HG02852 (cell line): ENCODE data around the gene RNF208.
A peak's percentile ranks its signal among the peaks of the same experiment; 100 is the strongest.
"Not testable (repeated sequence)": the region's sequence is repeated elsewhere in the genome, so short reads cannot be mapped to it uniquely, and the experiment has no call there.

ENCODE experiments used
- ATAC-seq: cut with Tn5 transposase; IDR thresholded peaks from one replicate; pipeline ENCODE4 v1.9.1; 2021; ENCODE audit warnings: mild to moderate bottlenecking, moderate library complexity; ENCODE audit not compliant: unreplicated experiment

RNF208 gene, protein sequence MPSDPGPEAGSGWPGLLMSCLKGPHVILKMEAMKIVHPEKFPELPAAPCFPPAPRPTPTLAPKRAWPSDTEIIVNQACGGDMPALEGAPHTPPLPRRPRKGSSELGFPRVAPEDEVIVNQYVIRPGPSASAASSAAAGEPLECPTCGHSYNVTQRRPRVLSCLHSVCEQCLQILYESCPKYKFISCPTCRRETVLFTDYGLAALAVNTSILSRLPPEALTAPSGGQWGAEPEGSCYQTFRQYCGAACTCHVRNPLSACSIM

DNA sequence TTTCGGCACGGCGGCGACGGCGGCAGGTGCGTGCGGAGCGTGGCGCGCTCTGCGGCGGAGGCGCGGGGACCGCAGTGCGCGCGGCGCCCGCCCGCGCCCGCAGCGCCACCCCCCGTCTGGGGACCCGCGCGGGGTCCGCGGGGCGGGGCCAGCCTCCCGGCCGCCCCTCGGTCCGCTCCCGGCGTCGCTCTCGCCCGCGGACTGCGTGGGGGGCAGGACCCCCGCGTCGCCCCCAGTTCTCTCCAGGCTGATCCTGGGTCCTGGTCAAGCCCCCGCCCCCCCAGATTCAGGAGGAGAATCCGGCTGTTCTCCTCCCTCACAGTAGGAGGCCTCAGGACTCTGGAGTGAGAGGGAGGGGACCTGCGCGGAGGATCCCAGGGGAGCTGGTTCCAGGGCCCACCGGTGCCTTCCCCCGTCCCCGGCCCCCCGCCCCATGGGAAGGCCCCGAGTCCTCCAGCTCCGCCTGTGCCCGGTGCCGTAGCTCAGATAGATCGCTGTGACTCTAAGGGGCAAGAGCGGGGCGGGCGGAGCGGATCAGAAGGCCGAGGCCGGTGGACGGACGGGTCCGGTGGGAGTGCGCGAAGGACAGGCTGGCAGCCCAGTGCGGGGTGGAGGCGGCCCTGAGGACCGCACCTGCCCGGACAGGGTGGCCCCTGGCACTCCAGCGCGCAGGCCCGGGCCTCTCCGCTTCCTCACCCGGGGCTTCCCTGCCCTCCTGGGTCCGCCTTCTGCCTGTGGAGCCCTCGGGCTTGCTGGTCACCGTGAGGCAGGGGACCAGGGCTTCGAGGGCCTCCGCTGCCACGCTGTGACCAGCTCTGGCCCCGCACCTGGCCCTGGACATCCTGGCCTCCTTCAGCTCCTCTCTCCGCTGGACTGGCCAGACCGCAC is at the start of gene RNF208:
RNF208 (minus strand) TSS at position 51 of the 888 bp plus-strand sequence. CDS start 1,028 bp downstream, outside the sequence.
- peak; percentile 2 for ATAC-seq

DNA sequence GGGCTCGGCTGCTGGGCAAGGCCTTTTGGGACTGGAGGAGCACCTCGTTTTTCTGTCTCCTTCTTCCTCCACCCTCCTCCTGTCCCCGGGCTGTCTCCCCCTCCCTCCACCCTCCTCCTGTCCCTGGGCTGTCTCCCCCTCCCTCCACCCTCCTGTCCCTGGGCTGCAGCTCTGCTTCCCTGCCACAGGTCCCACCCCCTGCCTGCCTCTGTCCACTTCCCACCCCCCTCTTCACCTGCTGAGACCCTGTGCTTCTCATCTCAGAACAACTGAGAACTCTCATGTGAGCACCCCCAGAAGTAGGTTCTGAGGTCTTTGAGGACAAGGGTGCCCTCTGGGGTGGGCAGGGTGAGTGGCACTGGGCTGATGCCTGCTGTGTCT is 49.6 kb upstream of the RNF208 start:
- ATAC-seq: no peak

DNA sequence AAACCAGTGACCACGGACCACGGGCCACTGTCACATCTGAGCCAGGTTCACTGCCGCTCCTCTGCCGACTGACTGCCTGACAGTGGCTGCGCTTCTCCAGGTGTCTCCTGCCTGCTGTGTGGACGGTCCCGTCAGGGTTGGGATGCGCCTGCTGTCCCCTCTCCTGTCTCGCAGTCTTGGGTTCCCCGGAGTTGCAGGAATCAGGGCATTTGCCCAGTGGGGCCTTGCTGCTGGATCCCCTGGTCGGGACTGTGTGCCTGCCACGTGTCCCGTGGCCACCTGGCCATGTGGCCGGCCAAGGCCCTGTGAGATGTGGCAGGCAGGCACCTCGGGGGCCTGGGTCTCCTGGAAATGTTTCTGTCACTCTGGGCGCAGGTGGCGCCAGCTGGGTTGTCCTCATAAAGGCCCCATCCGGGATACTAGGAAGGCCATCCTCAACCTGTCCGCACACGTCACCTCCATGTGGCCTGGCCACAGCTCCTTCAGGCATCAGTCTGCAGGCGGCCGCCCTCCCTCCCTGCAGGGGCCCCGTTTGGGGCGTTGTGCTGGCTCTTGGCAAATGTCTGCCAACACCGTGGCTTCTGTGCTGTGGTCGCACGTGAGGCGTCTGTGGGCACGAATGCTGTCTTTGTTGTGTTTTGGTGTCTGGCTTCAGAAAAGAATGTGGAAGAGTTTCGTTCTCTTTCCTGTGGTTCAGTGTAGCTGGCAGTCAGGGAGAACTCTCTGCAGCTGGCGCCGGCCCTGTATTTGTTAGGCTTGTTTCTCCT is 49.1 kb upstream of the RNF208 start:
- ATAC-seq: no peak

DNA sequence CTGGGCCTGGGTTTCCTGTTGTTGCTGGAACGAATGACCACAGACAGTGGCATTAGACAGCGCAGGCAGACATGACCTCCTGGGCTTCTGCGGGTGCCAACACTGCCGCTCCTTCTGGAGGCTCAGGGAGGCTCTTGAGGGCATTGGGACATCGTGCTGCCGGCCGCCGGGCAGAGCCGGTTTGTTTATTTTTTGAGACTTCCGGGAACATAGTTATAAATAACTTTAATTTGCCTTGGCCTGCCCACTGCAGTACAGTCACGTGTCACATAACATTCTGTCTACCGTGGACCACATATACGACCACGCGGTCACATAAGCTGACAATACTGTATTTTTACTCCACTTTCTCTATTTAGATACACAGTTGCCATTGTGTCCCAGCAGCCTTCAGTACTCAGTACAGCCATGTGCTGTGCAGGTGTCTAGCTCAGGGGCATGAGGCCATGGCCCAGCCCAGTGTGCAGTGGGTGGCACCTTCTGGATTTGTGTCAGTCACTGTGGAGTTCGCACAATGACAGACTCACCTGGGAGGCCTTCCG is 47.3 kb upstream of the RNF208 start:
- no peak for ATAC-seq

DNA sequence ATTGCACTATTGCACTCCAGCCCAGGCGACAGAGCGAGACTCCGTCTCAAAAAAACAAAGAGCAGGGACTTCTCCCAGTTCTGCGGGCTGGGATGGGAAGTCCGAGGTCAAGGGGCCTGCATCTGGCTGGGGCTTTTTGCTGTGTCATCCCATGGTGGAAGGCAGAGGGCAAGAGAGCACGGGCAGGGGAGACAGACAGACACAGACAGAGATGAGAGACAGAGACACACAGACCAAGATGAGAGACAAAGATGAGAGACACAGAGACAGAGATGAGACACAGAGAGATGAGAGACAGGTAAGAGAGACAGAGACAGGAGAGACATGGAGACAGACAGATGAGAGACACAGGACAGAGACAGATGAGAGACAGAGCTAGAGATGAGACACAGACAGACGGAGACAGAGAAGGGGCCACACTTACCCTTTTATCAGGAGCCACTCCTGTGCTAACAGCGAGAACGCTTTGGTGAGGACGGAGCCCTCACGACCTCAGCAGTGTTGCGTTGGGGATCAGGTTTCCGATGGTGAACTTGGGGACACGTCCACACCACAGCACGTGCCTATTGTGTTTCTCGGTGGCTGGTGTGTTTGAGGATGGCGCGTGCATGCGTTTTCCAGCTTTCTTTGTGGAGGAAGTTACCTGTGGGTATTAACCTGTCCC is 46.6 kb upstream of the RNF208 start:
- ATAC-seq: no peak

DNA sequence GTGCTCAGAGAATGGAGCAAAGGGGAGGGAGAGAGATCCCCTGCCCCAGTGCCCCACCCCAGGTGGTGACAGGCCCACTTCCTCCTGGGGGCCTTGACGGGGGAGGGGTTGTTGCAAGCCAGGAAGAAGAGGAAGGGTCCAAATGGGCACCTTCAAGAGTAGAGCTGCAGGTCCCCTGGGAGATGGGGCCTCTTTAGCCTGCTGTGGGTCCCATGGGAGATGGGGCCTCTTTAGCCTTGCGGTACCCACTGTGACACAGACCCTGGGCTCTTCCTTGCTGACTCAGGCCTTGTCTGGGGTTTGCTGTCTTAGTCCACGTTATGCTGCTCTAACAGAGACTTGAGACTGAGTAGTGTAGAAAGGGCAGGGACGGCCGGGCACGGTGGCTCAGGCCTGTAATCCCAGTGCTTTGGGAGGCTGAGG is 45.9 kb upstream of the RNF208 start:
- ATAC-seq: no peak

DNA sequence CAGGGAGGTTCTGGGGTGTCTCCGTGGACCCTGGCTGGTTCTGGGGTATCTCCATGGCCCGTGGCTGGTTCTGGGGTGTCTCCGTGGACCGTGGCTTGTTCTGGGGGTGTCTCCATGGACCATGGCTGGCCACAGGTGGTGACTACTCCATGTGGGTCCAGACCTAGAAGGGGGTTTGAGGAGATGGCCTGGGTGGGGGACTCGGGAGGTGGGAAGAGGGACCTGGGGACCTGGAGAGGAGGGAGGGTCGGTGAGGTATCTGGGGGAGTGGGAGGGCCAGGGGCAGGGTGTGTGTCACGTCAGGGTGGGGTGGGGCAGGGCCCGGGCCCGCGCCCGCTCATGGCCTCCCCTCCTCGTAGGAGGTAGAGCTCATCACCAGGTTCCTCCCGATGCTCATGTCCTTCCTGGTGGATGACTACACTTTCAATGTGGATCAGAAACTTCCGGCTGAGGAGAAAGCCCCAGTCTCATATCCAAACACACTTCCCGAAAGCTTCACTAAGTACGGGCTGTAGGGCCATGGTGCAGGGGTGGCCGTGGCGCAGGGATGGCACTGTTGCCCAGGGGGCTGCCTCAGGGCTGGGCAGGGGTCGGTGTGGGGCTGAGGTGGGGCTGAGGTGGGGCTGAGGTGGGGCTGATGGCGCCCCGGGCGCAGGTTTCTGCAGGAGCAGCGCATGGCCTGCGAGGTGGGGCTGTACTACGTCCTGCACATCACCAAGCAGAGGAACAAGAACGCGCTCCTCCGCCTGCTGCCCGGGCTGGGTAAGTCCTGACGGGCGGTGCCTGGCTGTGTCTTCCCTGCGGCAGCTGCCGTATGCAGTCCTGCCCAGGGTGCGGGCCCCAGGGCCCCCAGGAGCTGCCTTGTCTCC is 44.8 kb upstream of the RNF208 start:
- no peak for ATAC-seq

DNA sequence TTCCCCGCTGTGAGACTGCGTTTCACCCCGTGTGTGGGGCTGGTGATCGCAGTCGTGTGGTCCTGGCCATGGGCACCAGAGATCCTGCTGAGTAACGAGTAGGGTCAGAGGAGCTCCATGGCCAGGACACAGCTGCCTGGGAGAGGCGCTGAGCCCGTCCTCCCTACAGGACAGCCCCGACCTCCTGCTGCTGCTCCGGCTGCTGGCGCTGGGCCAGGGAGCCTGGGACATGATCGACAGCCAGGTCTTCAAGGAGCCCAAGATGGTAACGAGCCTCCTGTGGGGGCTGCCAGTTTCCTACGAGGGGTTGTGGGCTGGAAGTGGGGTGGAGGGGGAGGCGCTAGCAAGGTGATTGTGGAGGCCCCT is 44.1 kb upstream of the RNF208 start:
- no peak for ATAC-seq

DNA sequence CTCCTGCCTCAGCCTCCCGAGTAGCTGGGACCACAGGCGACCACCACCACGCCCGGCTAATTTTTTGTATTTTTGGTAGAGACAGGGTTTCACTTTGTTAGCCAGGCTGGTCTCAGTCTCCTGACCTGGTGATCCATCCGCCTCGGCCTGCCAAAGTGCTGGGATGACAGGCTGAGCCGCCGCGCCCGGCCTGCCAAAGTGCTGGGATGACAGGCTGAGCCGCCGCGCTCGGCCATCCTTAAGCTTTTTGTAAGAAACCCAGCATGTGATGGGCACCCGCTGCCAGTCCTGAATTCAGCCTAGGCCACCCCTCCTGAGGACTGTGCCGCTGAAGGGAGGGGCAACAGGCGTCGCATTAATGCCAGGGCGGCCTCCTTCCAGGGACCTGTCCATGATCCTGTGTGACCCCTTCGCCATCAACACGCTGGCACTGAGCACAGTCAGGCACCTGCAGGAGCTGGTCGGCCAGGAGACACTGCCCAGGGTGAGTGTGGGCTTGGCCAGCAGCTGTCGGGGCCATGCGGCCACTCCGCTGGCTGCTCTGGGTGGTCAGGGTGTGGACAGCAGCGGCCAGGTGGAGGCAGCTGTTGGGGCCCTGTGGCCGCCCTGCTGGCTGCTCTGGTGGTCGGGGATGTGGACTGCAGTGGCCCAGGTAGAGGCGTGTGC is 43.6 kb upstream of the RNF208 start:
- ATAC-seq: no peak

DNA sequence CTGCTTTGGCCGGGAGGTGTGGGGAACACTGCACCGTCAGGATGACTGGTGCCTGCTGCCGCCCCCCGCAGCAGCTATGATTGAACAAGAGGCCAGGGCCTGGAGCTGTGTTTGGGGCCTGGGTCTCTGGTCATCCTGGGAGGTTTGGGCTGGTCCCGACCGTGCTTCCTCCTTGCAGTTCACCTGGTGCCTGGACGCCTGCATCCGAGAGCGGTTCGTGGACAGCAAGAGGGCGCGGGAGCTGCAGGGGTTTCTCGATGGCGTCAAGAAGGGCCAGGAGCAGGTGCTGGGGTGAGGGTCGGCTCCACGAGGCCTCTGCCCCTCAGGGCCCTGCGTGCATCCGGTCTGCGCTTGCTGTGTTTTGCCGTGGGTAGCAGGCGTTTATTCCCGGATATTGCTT is 42.0 kb upstream of the RNF208 start:
- no peak for ATAC-seq

DNA sequence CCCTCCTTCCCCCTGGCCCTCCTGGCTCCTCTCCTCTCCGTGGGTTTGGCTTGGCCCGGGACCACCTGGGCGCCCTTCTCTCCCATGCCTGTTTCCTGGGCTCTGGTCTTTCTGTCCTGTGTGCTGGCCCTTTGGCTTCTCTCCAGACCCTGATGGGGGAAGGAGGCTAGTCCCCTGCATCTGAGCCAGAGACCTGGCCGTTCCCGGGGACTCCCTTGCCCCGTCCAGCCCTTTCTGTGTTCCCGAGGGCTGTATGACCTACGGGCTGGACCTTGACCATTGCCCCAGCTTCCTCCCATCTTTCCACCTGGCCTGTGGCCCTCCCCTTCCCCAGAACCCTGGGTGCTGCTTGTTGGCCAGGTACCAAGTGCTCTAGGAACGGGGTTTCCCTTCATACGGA is 41.5 kb upstream of the RNF208 start:
- no peak for ATAC-seq

DNA sequence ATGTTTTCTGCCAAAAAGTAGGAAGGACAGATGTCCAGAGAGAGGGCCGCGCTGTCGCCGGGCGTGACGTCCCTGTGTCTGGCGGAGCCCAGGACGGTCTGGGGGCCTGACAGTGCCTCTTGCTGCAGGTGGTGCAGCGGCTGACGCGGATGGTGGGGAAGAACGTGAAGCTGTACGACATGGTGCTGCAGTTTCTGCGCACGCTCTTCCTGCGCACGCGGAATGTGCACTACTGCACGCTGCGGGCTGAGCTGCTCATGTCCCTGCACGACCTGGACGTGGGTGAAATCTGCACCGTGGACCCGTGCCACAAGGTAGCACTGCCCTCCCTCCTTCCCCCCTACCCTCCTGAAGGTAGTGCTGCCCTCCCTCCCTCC is 40.9 kb upstream of the RNF208 start:
- ATAC-seq: no peak

DNA sequence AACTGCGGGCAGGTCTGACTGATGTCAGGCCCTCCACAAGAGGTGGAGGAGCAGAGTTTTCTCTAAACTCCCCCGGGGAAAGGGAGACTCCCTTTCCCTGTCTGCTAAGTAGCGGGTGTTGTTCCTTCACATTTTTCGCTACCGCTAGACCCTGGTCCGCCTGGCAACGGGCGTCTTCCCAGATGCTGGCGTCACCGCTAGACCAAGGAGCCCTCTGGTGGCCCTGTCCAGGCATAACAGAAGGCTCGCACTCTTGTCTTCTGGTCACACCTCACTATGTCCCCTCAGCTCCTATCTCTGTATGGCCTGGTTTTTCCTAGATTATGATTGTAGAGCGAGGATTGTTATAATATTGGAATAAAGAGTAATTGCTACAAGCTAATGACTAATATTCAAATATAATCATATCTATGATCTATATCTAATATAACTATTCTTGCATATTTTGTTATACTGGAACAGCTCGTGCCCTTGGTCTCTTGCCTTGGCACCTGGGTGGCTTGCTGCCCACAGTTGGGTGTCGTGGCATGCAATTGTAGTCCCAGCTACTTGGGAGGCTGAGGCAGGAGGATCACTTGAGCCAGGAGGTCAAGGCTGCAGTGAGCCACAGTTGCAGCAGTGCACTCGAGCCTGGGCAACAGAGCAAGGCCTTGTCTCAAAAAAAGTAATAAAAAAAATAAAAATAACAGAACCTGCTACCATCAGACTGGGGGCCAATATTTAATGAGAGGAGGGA is 40.3 kb upstream of the RNF208 start:
- not testable (repeated sequence) for ATAC-seq

DNA sequence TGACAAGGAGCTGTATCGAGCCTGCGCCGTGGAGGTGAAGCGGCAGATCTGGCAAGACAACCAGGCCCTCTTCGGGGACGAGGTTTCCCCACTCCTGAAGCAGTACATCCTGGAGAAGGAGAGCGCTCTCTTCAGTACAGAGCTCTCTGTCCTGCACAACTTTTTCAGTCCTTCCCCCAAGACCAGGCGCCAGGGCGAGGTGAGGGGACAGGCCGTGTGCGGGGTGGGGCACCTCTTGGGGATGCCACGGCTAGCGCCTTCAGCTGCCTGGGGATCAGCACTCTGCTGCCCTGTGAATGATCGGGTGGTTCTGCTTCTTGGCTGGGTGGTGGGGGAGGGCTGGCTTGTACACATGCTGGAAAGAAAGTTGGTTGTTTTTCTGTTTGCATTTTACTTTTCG is 34.8 kb upstream of the RNF208 start:
- ATAC-seq: no peak

DNA sequence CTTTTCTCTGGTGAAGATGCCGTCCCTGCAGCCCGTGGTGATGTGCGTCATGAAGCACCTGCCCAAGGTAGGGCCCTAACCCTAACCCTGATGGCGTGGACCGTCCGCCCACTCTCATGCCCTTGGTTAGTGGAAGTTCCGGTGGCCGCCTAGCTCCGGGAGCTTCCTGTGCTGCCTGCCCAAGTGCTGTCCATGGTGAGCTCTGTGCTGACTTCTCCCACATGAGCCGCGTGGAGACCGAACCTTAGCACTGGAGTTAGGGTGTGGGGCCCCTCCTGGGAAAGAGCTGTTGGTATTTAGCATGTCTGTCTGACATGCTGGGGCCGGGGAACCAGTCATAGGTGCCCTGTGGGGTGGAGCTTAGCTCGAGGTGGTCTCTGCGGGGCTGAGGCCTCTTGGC is 34.3 kb upstream of the RNF208 start:
- no peak for ATAC-seq

DNA sequence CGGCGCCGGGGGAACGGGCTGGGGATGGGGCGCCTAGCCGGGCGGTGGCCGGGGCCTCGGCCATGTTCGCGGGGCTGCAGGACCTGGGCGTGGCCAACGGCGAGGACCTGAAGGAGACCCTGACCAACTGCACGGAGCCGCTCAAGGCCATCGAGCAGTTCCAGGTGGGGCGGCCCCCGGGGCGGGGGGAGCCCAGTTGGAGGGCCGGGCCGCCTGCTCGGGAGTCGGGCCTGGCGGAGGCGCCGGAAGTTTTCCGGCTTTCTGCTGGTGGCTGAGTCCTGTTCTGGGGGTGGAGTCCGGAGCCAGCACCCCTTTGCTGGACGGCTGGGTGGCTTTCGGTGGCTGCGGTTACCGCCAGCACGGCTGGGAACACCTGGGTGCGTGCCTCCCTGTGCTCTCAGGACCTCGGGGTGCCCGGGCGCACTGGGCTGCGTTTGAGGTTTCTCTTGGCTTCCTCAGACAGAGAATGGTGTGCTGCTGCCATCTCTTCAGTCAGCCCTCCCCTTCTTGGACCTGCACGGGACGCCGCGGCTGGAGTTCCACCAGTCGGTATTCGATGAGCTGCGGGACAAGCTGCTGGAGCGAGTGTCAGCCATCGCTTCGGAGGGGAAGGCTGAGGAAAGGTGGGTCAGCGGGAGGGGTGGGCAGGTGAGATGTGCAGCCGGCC is 33.5 kb upstream of the RNF208 start:
- ATAC-seq: peak; percentile 29

DNA sequence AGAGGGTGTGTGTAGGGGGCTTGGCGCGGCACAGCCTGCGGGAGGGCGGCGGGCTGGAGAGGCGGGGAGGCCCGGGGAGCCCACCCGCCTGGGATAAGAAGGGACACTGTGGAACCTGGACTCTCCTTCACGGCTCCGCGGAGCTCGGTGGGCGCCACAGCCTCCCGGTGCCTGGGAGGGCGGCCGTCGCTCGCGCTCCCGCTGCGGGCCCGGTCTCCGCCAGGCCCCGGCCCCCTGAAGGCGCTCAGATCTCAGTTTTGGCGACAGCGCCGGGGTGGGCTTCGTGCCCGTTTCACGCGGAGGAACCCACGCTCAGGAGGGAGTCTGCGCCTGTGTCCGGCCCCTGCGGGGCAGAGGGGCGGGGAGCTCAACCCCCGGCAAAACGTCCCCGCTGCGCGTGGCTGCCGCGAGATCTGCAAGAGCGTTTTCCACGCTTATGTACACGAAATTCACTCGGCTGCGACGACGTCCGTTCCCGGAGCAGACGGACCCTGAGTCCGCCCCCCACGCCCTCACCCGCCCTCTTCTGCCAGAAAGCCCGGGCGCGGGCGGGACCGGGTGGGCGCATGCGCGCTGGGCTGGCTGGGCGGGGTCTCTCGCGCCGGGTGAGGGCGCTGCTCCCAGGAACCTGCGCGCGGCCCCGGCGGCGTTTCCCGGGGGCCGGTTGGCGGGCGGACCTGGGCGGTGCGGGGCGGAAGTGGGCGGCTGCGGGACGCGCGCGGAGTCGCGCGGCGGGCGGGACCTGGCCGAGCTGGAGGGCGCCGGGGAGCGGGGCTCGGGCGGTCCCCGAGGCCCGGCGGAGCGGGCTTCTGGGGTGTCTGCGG is 32.8 kb upstream of the RNF208 start, which contains the start of gene NELFB:
NELFB (plus strand) TSS at position 704 of the 824 bp plus-strand sequence.
- ATAC-seq: peak; percentile 80
